Thoracic aorta (tissue), 2 donors: Measurements from ENCODE around the gene PIM2. TPM values are rescaled to one million over a fixed set of nuclear protein-coding genes. Genes with fewer than 3 reads are reported as not detected.

Experiments used
- ATAC-seq: fragments of 150-250 bp; one replicate; pipeline ENCODE4 v1.8.0; 2017; ENCODE audit warnings: low read depth; ENCODE audit not compliant: insufficient number of reproducible peaks, low FRiP score
- DNase-seq: peaks from one replicate; pipeline ENCODE4 v3.0.0-alpha.2; 2020; ENCODE audit warnings: low spot score
- H3K27ac ChIP-seq, 2 donors: fragments of 200-600 bp; sonication (generic); 1 replicate in 1 of 2; 2 replicates in 1 of 2; pipeline ENCODE4 v1.5.1; 2016; ENCODE audit warnings: mild to moderate bottlenecking in 2 of 2, moderate library complexity in 2 of 2
- H3K27me3 ChIP-seq: fragments of 200-600 bp; sonication (generic); replicated peaks from 2 replicates; pipeline ENCODE4 v1.6.0; 2016; ENCODE audit warnings: mild to moderate bottlenecking; ENCODE audit not compliant: insufficient read depth
- H3K36me3 ChIP-seq: fragments of 200-600 bp; sonication (generic); one replicate; pipeline ENCODE4 v1.5.1; 2016
- H3K4me1 ChIP-seq, 2 donors: fragments of 200-600 bp; sonication (generic); 1 replicate in 1 of 2; 2 replicates in 1 of 2; pipeline versions ENCODE4 v1.5.1 to v1.6.0; 2016; ENCODE audit warnings: low read depth in 2 of 2, mild to moderate bottlenecking in 1 of 2; ENCODE audit not compliant: control insufficient read depth in 1 of 2
- H3K4me3 ChIP-seq: fragments of 200-600 bp; sonication (generic); 2 replicates; pipeline ENCODE4 v1.5.1; 2016; ENCODE audit warnings: mild to moderate bottlenecking
- H3K9me3 ChIP-seq: fragments of 200-600 bp; sonication (generic); 2 replicates; pipeline ENCODE4 v1.5.1; 2016
- CTCF ChIP-seq: fragments of 200-600 bp; sonication (generic); IDR thresholded peaks from one replicate; pipeline ENCODE4 v1.5.1; 2019; ENCODE audit warnings: antibody characterized with exemption
- total RNA-seq, 2 donors: library from RNA; depleted of rRNA; stranded (reverse); fragments of >200 nt; gene quantifications; one replicate each; pipeline versions ENCODE4 v1.1.0 to v1.2.3, GENCODE V29; 2016

The PIM2 gene
- total RNA-seq, 2 donors from 2014 or later: 14.8 to 21.9 TPM

- no peaks in the 10 kb centered on the region for H3K4me1 ChIP-seq
- H3K4me3 ChIP-seq: no peak overlapping the region
- peaks cover 24% of the 10 kb centered on the region for H3K36me3 ChIP-seq
- H3K9me3 ChIP-seq: no peaks in the 10 kb centered on the region
- ATAC-seq (no peak), DNase-seq (no peak)
- H3K27ac ChIP-seq: no peak overlapping the region
- no peak for TF ChIP-seq CTCF
- no peaks in the 10 kb centered on the region for H3K27me3 ChIP-seq
Measured at GRCh38 chrX:48923771-48924170, 4.9 kb upstream of the PIM2 start.

- no peak for TF ChIP-seq CTCF
- no peak for ATAC-seq
Measured at GRCh38 chrX:48920718-48921104, 1.9 kb upstream of the PIM2 start.

GRCh38 chrX:48919947-48920717 is 1.3 kb upstream of the PIM2 start:
- ATAC-seq (no peak), DNase-seq (no peak)
- H3K4me1 ChIP-seq: peaks cover 0 to 5% of the 10 kb centered on the region in 2 donors
- peak overlapping the region in 1 of 2 donors; percentile 91 for H3K27ac ChIP-seq
- peaks cover 17% of the 10 kb centered on the region for H3K36me3 ChIP-seq
- no peak overlapping the region for H3K4me3 ChIP-seq
- TF ChIP-seq CTCF: no peak
- no peaks in the 10 kb centered on the region for H3K9me3 ChIP-seq
- no peaks in the 10 kb centered on the region for H3K27me3 ChIP-seq

More at GRCh38 chrX:48920718-48921104, 1.9 kb upstream of the PIM2 start:
- Histone ChIP-seq H3K4me1 (peaks cover 0 to 5% of the 10 kb centered on the region in 2 donors), H3K9me3 (no peaks in the 10 kb centered on the region), H3K27ac (no peak overlapping the region), H3K27me3 (no peaks in the 10 kb centered on the region), H3K36me3 (peaks cover 21% of the 10 kb centered on the region), H3K4me3 (no peak overlapping the region)
- DNase-seq: no peak

GRCh38 chrX:48919360-48919841 is 577 bp upstream of the PIM2 start:
- Histone ChIP-seq H3K27ac (peak overlapping the region; percentile 82 to 91), H3K36me3 (peaks cover 17% of the 10 kb centered on the region), H3K27me3 (no peaks in the 10 kb centered on the region), H3K9me3 (no peaks in the 10 kb centered on the region), H3K4me1 (peaks cover 0 to 5% of the 10 kb centered on the region in 2 donors), H3K4me3 (peak overlapping the region; percentile 82)
- ATAC-seq: peak; percentile 8
- no peak for DNase-seq
- TF ChIP-seq CTCF: no peak

- DNase-seq (no peak), ATAC-seq (no peak)
- peaks cover 7% of the 10 kb centered on the region for H3K36me3 ChIP-seq
- peak overlapping the region; percentile 85 to 91 for H3K27ac ChIP-seq
- peak overlapping the region; percentile 82 for H3K4me3 ChIP-seq
- H3K27me3 ChIP-seq: no peaks in the 10 kb centered on the region
- no peaks in the 10 kb centered on the region for H3K9me3 ChIP-seq
- peaks cover 0 to 5% of the 10 kb centered on the region in 2 donors for H3K4me1 ChIP-seq
- no peak for TF ChIP-seq CTCF
Measured at GRCh38 chrX:48918301-48918642, 552 bp downstream of the PIM2 start.
